Measurements from ENCODE around the gene SYT7. TPM values are rescaled to one million over a fixed set of nuclear protein-coding genes. Genes with fewer than 3 reads are reported as not detected.

The SYT7 gene
- total and polyA plus RNA-seq, 10 of the 15 experiments (the other 5 are each of a cell fraction or from before 2014, with no cell fraction given): not detected

DNA sequence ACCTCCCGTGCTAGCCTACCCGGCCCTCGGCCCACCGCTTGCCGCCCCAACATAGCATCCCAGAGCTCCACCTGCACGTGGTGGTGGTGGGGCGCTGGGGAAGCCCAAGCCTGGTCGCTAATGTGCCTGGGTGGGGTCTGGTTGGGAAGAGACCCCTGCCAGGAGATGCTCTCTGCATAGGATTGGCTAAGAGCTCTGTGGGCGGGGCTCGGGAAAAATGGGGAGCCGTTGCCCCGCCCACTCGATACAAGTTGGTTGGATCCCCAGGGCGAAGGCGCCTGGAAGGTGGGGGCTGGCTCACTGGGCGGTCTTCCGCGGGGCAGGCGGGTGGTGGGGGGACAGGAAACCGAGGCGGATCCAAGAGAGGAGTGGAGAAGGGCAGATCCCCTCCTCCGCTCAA is 64.7 kb downstream of the SYT7 start:
- SMC1A ChIA-PET (ENCODE audit: uncharacterized antibody, unreplicated experiment): interaction anchor here (0.8 to 2.1 kb wide), 4 partner anchors 9 to 41 kb away, joined by 3 to 10 read pairs (median 7); no protein-coding TSS in a partner anchor
- no peak for DNase-seq (ENCODE audit: low read depth, low spot score)
- POLR2A ChIA-PET: no interaction called here
- intact Hi-C loops (cut with micrococcal nuclease; ENCODE audit: unreplicated experiment): loop anchor here (1.0 kb wide), 1 partner anchor 70 kb away; no protein-coding TSS in a partner anchor
- no peak for ATAC-seq
- RAD21 ChIA-PET (ENCODE audit: unreplicated experiment): interaction anchor here (0.8 to 4.6 kb wide), 4 partner anchors 33 to 70 kb away, joined by 3 to 26 read pairs (median 8); no protein-coding TSS in a partner anchor
- H2AFZ ChIP-seq (ENCODE audit: control insufficient read depth, low read depth, low read length): no peak overlapping the region
- H3K27ac ChIP-seq (ENCODE audit: control insufficient read depth, insufficient read depth): no peak overlapping the region
- H3K36me3 ChIP-seq (ENCODE audit: control insufficient read depth in 2 of 2, insufficient read depth in 2 of 2, low read length in 1 of 2): no peaks in the 10 kb centered on the region
- no peak overlapping the region for H3K4me3 ChIP-seq
- H3K27me3 ChIP-seq (replicated peaks in 1 of 2; ENCODE audit: control insufficient read depth in 2 of 2, insufficient read depth in 2 of 2, low read length in 1 of 2): peaks cover 1 to 2% of the 10 kb centered on the region in 2 experiments; a peak in 2 of 4 replicates
- no peaks in the 10 kb centered on the region; the same call in 1 of the 2 replicates for H4K20me1 ChIP-seq (ENCODE audit: control insufficient read depth, insufficient read depth)
- no peaks in the 10 kb centered on the region for H3K4me1 ChIP-seq (ENCODE audit: control insufficient read depth, insufficient read depth, low read length)
- FAIRE-seq: no peak
- TF ChIP-seq RBBP5 (conservative IDR thresholded peaks at IDR 0.05): no peak
- TF ChIP-seq SIX5 (IDR thresholded peaks at IDR 0.05; ENCODE audit: low read depth, low read length, severe bottlenecking): no peak
- no peak for TF ChIP-seq TARDBP (IDR thresholded peaks at IDR 0.05; ENCODE audit: borderline replicate concordance)
- TF ChIP-seq IKZF2 (IDR thresholded peaks at IDR 0.05): no peak
- TF ChIP-seq NR2C1 (IDR thresholded peaks at IDR 0.05): no peak
- TF ChIP-seq ASH2L (IDR thresholded peaks at IDR 0.05; ENCODE audit: borderline replicate concordance, low read depth): no peak
- TF ChIP-seq, protein P1, sequence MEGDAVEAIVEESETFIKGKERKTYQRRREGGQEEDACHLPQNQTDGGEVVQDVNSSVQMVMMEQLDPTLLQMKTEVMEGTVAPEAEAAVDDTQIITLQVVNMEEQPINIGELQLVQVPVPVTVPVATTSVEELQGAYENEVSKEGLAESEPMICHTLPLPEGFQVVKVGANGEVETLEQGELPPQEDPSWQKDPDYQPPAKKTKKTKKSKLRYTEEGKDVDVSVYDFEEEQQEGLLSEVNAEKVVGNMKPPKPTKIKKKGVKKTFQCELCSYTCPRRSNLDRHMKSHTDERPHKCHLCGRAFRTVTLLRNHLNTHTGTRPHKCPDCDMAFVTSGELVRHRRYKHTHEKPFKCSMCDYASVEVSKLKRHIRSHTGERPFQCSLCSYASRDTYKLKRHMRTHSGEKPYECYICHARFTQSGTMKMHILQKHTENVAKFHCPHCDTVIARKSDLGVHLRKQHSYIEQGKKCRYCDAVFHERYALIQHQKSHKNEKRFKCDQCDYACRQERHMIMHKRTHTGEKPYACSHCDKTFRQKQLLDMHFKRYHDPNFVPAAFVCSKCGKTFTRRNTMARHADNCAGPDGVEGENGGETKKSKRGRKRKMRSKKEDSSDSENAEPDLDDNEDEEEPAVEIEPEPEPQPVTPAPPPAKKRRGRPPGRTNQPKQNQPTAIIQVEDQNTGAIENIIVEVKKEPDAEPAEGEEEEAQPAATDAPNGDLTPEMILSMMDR (IDR thresholded peaks at IDR 0.05 in 2 of 3, conservative IDR thresholded peaks at IDR 0.05 in 1 of 3; ENCODE audit: control insufficient read depth in 2 of 3, extremely low read depth in 1 of 3, insufficient read depth in 1 of 3, low read depth in 3 of 3, low read length in 3 of 3): no peak
- TF ChIP-seq CREM (IDR thresholded peaks at IDR 0.05; ENCODE audit: low read depth): no peak
- TF ChIP-seq, protein P2, sequence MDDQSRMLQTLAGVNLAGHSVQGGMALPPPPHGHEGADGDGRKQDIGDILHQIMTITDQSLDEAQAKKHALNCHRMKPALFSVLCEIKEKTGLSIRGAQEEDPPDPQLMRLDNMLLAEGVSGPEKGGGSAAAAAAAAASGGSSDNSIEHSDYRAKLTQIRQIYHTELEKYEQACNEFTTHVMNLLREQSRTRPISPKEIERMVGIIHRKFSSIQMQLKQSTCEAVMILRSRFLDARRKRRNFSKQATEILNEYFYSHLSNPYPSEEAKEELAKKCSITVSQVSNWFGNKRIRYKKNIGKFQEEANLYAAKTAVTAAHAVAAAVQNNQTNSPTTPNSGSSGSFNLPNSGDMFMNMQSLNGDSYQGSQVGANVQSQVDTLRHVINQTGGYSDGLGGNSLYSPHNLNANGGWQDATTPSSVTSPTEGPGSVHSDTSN (IDR thresholded peaks at IDR 0.05; ENCODE audit: insufficient replicate concordance, low read depth, low read length): no peak
- in situ Hi-C loops (cut with MboI): no loop called here
- no peaks in the 10 kb centered on the region for H3K79me2 ChIP-seq (ENCODE audit: control insufficient read depth, insufficient read depth, low read length)
- no peak overlapping the region for H3K4me2 ChIP-seq (ENCODE audit: control insufficient read depth, insufficient read depth)
- 22% methylated on average over 14 of the region's 22 CpGs for WGBS (ENCODE audit: insufficient coverage, insufficient replicate concordance, low lambda C conversion rate, missing lambda C conversion rate)
- BruUV-seq (replicated peaks): no TSS peak
- H3K9ac ChIP-seq (ENCODE audit: control insufficient read depth, insufficient read depth, low read length): no peak overlapping the region
- CTCF ChIA-PET: interaction anchor here (0.9 to 4.1 kb wide), 28 partner anchors 10 to 337 kb away, joined by 3 to 67 read pairs (median 6); no protein-coding TSS in a partner anchor
- H3K9me3 ChIP-seq (replicated peaks; ENCODE audit: control insufficient read depth, insufficient read depth, low read length): no peaks in the 10 kb centered on the region

Data from GM12878 (cell line).